PC-3 (cell line): ENCODE measurements around the gene GRM1. TPM values are rescaled to one million over a fixed set of nuclear protein-coding genes. Genes with fewer than 3 reads are reported as not detected.
"Not testable (repeated sequence)": the region's sequence is repeated elsewhere in the genome, so short reads cannot be mapped to it uniquely, and the experiment has no call there.

Source experiments
- ATAC-seq: fragments of 200-7000 bp; cut with Tn5 transposase; 2 replicates; pipeline ENCODE4 v1.9.1; 2020; ENCODE audit warnings: mild to moderate bottlenecking, moderate library complexity
- BruUV-seq: library from RNA; stranded (reverse); fragments of 400-500 nt; replicated peaks from 2 replicates; lab custom pipeline; 2021; lab: Mats Ljungman, UMichigan
- CTCF ChIA-PET: fragments of 300-600 bp; sonication (Branson Sonifier 250); formaldehyde crosslinking; loops from one replicate; lab custom pipeline; 2022; ENCODE audit warnings: antibody characterized with exemption; lab: Charles Lee
- POLR2A ChIA-PET: fragments of 300-600 bp; sonication (Branson Sonifier 250); formaldehyde crosslinking; loops from one replicate; lab custom pipeline; 2022; ENCODE audit warnings: antibody characterized with exemption; ENCODE audit not compliant: unreplicated experiment; lab: Charles Lee
- DNase-seq: peaks from one replicate; pipeline ENCODE4 v3.0.0-alpha.2; 2015
- H2AFZ ChIP-seq: fragments of 300-600 bp; sonication (generic); 2 replicates; pipeline ENCODE4 v1.6.0; 2016; ENCODE audit warnings: antibody characterized with exemption, low read length
- H3F3A ChIP-seq: fragments of 300-600 bp; sonication (generic); one replicate; pipeline ENCODE4 v1.6.0; 2017; ENCODE audit warnings: antibody characterized with exemption, low read length, control low read depth, mild to moderate bottlenecking; ENCODE audit not compliant: unreplicated experiment
- H3K27ac ChIP-seq: fragments of 300-600 bp; sonication (generic); 2 replicates; pipeline ENCODE4 v1.5.1; 2016; ENCODE audit warnings: mild to moderate bottlenecking, low read length
- H3K27me3 ChIP-seq: fragments of 300-600 bp; sonication (generic); 2 replicates; pipeline ENCODE4 v1.6.1; 2016; ENCODE audit warnings: low read length, mixed read lengths
- H3K36me3 ChIP-seq: fragments of 300-600 bp; sonication (generic); 2 replicates; pipeline ENCODE4 v1.6.1; 2016; ENCODE audit warnings: low read depth, mixed run types, low read length, mixed read lengths
- H3K4me1 ChIP-seq: fragments of 300-600 bp; sonication (generic); 2 replicates; pipeline ENCODE4 v1.5.1; 2016; ENCODE audit warnings: low read length; ENCODE audit not compliant: insufficient read depth
- H3K4me2 ChIP-seq: fragments of 300-600 bp; sonication (generic); 2 replicates; pipeline ENCODE4 v1.6.0; 2016; ENCODE audit warnings: low read length
- H3K4me3 ChIP-seq: fragments of 300-600 bp; sonication (generic); 2 replicates; pipeline ENCODE4 v1.5.1; 2016; ENCODE audit warnings: mild to moderate bottlenecking, low read length, mixed read lengths
- H3K79me2 ChIP-seq: fragments of 300-600 bp; sonication (generic); 2 replicates; pipeline ENCODE4 v1.6.1; 2017; ENCODE audit warnings: low read length, mixed read lengths
- H3K9ac ChIP-seq: fragments of 300-600 bp; sonication (generic); 2 replicates; pipeline ENCODE4 v1.6.0; 2016; ENCODE audit warnings: mild to moderate bottlenecking, low read length
- H3K9me2 ChIP-seq: fragments of 300-600 bp; sonication (generic); replicated peaks from 2 replicates; pipeline ENCODE4 v1.6.1; 2016; ENCODE audit warnings: mixed run types, low read length, mixed read lengths
- H3K9me3 ChIP-seq: fragments of 300-600 bp; sonication (generic); 2 replicates; pipeline ENCODE4 v1.6.1; 2016; ENCODE audit warnings: low read length, mixed read lengths
- H4K20me1 ChIP-seq: fragments of 300-600 bp; sonication (generic); 2 replicates; pipeline ENCODE4 v1.6.1; 2016; ENCODE audit warnings: low read length, mixed read lengths
- EZH2 ChIP-seq: fragments of 300-600 bp; sonication (generic); IDR thresholded peaks from one replicate; pipeline ENCODE4 v1.6.1; 2017; ENCODE audit warnings: antibody characterized with exemption, mild to moderate bottlenecking, low read length; ENCODE audit not compliant: unreplicated experiment
- EZH2phosphoT487 ChIP-seq: fragments of 300-600 bp; sonication (generic); IDR thresholded peaks from 2 replicates; pipeline ENCODE4 v1.6.1; 2018; ENCODE audit warnings: mild to moderate bottlenecking, antibody characterized with exemption, low read length, borderline replicate concordance
- intact Hi-C: fragments of 100-400 bp; cut with micrococcal nuclease; formaldehyde crosslinking; loops from 2 replicates; pipeline ENCODE4 v1.9.0; 2023
- total RNA-seq: library from RNA; depleted of rRNA; stranded (reverse); fragments of >200 nt; gene quantifications from 2 replicates; pipeline ENCODE4 v1.2.3, GENCODE V29; 2014
- TF ChIP-seq, protein P1 (sequence below): fragments of 300-600 bp; sonication (generic); conservative IDR thresholded peaks from 2 replicates; pipeline ENCODE4 v1.5.1; 2017; ENCODE audit warnings: antibody characterized with exemption, low read depth, mild to moderate bottlenecking, low read length

GRM1 gene
- total RNA-seq, 1 experiment from 2014 or later: 0.11 TPM

DNA sequence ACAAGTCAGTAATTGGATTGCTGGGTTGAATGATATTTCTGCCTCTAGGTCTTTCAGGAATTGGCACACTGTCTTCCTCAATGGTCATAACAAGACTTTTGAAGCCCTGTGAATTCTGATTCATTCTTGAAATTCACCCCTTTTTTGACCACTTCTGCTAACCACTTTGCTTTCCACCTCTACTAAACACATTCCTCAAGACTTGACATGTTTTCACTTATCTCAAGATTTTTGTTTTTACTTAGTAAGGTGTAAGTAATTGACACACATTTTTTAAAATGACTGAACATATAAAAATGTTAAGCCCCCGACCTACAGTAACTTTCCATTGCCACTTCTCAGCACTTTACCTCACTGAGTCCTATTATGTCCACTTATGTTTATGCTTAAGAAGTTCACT is 239.1 kb downstream of the GRM1 start:
- H3K9ac ChIP-seq: no peak overlapping the region
- no peaks in the 10 kb centered on the region for H3K4me1 ChIP-seq
- no peaks in the 10 kb centered on the region for H4K20me1 ChIP-seq
- intact Hi-C loops: no loop called here
- H3K36me3 ChIP-seq: no peaks in the 10 kb centered on the region
- CTCF ChIA-PET: no interaction called here
- H2AFZ ChIP-seq: no peak overlapping the region
- no peaks in the 10 kb centered on the region for H3F3A ChIP-seq
- no peaks in the 10 kb centered on the region for H3K9me2 ChIP-seq
- DNase-seq (no peak), ATAC-seq (no peak)
- TF ChIP-seq, protein P1, sequence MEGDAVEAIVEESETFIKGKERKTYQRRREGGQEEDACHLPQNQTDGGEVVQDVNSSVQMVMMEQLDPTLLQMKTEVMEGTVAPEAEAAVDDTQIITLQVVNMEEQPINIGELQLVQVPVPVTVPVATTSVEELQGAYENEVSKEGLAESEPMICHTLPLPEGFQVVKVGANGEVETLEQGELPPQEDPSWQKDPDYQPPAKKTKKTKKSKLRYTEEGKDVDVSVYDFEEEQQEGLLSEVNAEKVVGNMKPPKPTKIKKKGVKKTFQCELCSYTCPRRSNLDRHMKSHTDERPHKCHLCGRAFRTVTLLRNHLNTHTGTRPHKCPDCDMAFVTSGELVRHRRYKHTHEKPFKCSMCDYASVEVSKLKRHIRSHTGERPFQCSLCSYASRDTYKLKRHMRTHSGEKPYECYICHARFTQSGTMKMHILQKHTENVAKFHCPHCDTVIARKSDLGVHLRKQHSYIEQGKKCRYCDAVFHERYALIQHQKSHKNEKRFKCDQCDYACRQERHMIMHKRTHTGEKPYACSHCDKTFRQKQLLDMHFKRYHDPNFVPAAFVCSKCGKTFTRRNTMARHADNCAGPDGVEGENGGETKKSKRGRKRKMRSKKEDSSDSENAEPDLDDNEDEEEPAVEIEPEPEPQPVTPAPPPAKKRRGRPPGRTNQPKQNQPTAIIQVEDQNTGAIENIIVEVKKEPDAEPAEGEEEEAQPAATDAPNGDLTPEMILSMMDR: no peak
- TF ChIP-seq EZH2phosphoT487: no peak
- no peak for TF ChIP-seq EZH2
- H3K4me2 ChIP-seq: no peak overlapping the region
- H3K4me3 ChIP-seq: no peak overlapping the region
- H3K27ac ChIP-seq: no peak overlapping the region
- BruUV-seq: no TSS peak
- H3K27me3 ChIP-seq: no peaks in the 10 kb centered on the region
- H3K9me3 ChIP-seq: no peaks in the 10 kb centered on the region
- POLR2A ChIA-PET: no interaction called here
- no peaks in the 10 kb centered on the region for H3K79me2 ChIP-seq

DNA sequence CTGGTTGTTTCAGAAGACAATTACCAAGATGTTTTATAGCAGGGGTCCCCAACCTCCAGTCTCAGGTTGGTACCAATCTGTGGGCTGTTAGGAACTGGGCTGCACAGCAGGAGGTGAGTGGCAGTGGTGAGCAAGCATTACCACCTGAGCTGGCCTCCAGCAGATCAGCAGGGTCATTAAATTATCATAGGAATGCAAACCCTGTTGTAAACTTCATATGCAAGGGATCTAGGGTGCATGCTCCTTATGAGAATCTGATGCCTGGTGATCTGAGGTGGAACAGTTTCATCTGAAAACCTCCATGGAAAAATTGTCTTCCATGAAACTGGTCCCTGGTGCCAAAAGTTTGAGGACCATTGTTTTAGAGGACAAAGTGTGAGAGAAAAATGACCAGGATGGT is 240.6 kb downstream of the GRM1 start:
- ChIA-PET CTCF (no interaction called here), POLR2A (no interaction called here)
- H3K9me3 ChIP-seq: no peaks in the 10 kb centered on the region
- no peaks in the 10 kb centered on the region for H3K9me2 ChIP-seq
- no peak overlapping the region for H3K9ac ChIP-seq
- TF ChIP-seq EZH2 (no peak), EZH2phosphoT487 (no peak)
- TF ChIP-seq, protein P1: no peak
- H4K20me1 ChIP-seq: no peaks in the 10 kb centered on the region
- H3K4me3 ChIP-seq: no peak overlapping the region
- H3K4me1 ChIP-seq: no peaks in the 10 kb centered on the region
- H3K79me2 ChIP-seq: no peaks in the 10 kb centered on the region
- H3K4me2 ChIP-seq: no peak overlapping the region
- H3K27me3 ChIP-seq: no peaks in the 10 kb centered on the region
- intact Hi-C loops: no loop called here
- DNase-seq (no peak), ATAC-seq (no peak)
- no peak overlapping the region for H2AFZ ChIP-seq
- no peaks in the 10 kb centered on the region for H3K36me3 ChIP-seq
- no peak overlapping the region for H3K27ac ChIP-seq
- no peaks in the 10 kb centered on the region for H3F3A ChIP-seq
- BruUV-seq: no TSS peak

DNA sequence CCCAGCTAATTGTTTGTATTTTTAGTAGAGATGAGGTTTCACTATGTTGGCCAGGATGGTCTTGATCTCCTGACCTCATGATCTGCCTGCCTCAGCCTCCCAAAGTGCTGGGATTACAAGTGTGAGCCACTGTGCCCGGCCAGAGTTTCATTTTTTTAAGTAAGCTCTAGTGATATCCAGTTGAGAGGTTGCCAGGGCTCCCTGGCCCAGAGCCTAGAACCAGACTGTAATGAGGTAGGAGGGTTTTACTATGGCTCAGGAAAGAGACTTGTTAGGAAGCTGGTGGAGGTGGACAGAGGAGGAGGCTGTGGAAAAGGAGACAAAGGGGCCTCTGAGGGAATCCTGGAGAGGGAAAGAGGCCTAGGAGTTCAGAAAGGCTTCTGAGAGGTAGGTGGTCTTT is 242.3 kb downstream of the GRM1 start:
- DNase-seq, BruUV-seq, POLR2A ChIA-PET: not testable (repeated sequence)

More for the DNA sequence above, 242.3 kb downstream of the GRM1 start:
- H4K20me1 ChIP-seq, H3K4me2 ChIP-seq, intact Hi-C loops, H3K36me3 ChIP-seq, H2AFZ ChIP-seq, H3K9me2 ChIP-seq, H3K4me3 ChIP-seq, H3K27ac ChIP-seq, H3K9me3 ChIP-seq, H3K4me1 ChIP-seq, H3K79me2 ChIP-seq, ATAC-seq, H3K9ac ChIP-seq, H3F3A ChIP-seq, CTCF ChIA-PET, H3K27me3 ChIP-seq: not testable (repeated sequence)
